Activated CD4-positive, alpha-beta T cell treated with anti-CD3 and anti-CD28 coated beads for 1 hour (primary cell): ENCODE data around the gene SPHKAP.
"Not testable (repeated sequence)": the region's sequence is repeated elsewhere in the genome, so short reads cannot be mapped to it uniquely, and the experiment has no call there.

Source experiments
- DNase-seq: peaks from one replicate; pipeline ENCODE4 v3.0.0-alpha.2; 2020

Gene SPHKAP

DNA sequence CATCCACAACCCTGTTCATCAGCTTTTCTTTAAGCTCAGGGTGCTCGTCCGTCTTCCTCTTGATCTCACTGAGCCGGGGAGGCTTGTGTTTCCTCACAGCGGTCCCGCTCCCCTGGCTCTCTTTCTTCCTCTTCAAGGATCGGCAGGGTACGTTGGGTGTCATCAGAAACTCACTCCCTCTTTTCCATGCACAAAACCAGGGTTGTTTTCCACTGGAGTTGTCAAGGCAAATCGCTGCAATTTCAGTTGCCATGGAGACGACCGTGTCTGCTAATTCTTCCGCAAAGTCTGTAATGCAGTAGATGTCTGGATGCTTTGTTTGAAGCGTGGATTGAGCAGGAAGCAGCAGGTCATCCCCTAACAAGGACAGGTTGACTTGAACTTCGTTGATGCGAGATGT, 163.7 kb downstream of the SPHKAP start:
- no peak for DNase-seq

DNA sequence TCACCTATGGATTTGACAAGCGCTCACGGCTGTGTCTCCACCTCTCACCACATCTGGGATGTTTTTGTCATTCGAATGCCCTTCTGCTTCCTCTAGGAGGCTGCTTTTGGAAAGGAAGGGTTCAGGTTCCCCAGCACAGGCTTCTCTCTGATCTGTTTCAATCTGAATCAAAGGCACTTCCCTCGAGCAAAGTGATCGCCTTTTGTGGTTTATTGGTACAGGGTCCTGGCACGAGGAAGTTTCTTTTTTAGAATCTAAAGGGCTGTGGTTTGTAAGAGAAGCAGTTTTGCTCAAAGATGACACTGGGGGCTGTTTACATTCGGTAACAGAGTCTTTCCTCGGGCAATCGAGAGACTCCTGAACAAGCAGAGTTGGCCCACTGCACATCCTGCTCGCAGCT, 165.1 kb downstream of the SPHKAP start:
- no peak for DNase-seq

DNA sequence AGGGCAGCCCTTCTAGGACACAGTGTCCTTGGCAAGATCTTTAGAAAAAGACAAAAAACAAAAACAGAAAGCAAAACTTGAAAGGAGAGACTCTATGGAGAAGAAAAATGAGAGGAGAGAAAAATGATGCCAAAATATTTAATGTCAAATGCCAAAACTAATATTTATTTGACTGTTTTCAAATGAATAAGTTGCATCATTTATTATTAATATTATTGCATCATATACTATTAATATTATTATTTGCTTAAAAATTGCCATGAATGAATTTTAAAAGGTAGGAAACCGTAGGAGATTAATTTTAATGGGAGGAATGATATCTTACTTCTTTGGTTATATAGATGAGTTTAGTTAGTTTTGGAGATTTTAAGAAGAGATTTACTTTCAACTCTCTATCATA, 165.7 kb downstream of the SPHKAP start:
- DNase-seq: no peak

DNA sequence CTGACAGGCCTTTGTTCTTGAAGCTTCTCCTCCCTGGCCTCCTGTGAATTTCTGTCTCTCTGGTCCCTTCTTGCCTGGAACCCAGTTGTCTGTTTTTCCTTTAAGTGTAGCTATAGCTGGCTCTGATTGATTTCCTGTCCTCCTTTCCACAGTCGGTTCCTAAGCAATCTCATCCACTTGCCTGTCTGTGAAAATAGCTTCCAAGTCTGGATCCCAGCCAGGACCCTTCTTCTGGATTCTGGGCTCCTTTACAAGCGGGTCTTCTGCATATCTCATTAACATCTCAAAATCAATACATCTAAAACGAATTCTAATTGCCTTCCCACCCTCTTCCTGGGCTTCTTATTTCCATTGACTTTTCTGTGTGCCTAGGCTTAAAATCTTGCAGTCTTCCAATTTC, 185.1 kb downstream of the SPHKAP start:
- no peak for DNase-seq

GRCh38 chr2:227990937-227991336, 190.6 kb downstream of the SPHKAP start:
- no peak for DNase-seq

DNA sequence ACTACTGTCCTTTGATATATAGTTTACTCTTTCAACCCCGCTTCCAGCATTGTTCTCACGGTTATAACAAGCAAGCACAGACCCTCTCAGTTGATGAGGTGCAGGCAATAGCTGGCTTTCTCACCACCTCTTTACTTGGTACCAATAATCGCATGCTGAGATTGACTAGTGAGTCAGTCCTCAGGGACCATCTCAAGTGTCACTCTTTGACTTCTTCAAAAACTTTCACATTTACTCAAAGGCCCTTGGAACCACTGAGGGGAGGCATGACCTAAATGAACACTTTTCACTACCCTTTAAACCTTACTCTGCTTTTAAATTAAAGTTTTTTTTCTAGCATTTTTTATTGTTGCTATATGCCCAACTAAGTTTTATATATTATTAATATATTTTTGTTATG, 208.2 kb downstream of the SPHKAP start:
- no peak for DNase-seq

GRCh38 chr2:227971619-227972230, 209.8 kb downstream of the SPHKAP start:
- DNase-seq: no peak

DNA sequence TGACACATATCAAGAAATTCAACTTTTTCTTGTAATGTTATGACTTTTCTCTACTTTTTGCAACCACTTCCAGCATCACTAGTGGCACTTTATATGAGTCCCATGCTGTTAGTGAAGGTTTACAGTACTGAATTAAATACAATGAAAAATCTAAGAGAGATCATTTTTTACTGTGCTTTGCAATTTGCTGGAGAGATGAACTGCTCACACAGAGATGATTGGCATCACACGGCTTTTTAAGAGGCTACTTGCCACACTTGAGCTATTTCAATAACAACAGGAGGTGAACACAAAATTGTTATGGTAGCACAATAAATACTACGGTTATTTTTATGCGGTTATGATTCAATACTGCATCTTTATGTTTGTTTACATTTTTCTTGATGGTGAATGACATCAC, 221.2 kb downstream of the SPHKAP start:
- DNase-seq: no peak

GRCh38 chr2:227942965-227943364, 238.5 kb downstream of the SPHKAP start:
- no peak for DNase-seq

DNA sequence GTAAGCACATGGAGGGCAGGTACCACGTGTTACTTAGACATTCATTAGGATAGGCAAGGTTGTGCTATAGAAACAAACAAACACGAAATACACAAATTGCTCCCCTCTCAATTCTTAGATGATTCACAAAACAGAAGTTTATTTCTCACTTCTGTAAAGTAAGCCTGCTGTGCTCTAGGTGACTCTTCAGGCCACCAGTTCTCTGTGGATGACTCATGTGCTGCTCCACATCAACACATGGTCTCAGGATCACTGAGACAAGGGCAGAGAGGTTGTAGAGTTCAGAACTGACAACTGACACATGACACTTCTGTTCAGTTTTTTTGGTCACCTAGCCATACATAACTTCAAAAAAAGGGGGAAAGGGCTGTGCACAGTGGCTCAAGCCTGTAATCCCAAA, 239.5 kb downstream of the SPHKAP start:
- DNase-seq: no peak

- no peak for DNase-seq
These were observed 242.0 kb downstream of the SPHKAP start for GRCh38 chr2:227939271-227940027.

DNA sequence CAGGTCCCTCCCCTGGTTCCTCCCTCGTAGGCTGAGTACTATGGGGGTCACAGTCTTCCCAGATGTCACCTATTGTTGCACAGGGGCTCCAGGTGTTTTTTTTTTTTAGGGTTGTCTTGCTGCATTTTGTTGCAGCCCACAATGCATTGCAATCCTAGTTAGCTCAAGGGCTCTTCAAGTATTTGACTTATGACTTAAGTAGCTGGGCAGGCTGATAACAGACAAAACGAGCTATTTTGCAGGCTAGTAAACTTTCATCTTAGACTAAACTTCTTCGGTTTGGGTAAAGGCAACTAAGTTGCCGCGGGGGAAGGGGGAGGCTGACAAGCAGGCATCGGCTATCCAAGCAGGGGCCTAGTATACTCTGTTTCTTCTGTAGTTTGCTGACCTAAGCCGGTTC, 245.2 kb downstream of the SPHKAP start:
- not testable (repeated sequence) for DNase-seq

DNA sequence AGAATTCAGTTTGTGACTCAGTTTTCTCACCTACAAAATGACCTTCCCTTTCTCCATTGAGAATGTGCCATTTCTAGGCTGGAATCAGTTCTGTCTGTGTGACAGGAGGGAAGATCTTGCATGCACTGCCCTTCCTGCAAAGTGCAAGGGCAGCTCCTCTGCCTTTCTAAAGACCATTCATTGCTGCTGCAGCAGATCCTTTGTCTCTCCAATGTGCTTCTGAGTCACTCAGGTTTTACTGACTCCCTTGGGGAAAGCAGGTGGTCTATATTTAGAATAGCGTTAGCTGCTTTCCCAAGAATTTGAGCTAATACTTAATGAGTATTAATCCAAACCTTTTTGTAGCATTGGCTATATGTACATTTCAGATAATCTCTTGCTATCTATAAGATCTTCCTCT, 247.6 kb downstream of the SPHKAP start:
- DNase-seq: no peak

DNA sequence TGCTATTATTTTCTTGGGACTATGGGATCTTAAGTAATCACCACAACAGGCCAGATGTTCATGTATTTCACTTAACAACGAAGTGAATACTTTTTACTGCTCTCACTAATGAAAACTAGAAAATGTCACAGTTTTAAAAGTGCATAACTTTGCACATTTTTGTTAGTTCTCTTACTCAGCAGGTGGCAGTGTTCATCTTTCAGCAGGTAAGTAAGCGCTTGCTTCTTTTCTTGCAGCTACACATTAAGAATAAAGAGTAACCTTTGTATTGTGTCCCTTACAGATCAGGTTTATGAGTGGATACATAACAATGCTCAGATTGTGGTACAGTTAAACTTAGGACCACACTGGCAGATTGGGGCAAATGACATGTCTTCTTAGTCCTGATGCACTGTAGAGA, 249.1 kb downstream of the SPHKAP start:
- DNase-seq: no peak

DNA sequence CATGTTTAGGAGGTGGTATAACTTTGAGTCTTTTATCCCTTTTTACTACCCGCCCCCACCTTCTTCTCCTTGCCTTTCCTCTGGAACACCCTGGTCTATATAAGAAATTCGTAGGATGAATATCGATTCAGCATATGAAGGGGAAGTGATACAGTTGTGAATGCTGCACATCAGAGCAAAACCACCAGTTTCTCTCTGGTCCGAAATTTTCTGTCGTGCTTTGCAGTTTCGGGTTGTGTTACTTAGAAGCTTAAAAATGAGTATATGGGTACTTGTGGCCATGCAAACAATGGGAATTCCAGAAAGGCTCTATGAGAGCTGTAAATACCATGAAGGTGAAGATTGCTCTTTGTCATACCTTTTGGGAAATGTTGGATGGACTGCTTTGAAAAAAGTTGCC, 249.5 kb downstream of the SPHKAP start:
- DNase-seq: no peak
